K562 (cell line): ENCODE results near the gene SUMO3. TPM values are rescaled to one million over a fixed set of nuclear protein-coding genes. Genes with fewer than 3 reads are reported as not detected.

Source experiments
- CREB1 ChIP-seq, 2 experiments: sonication (generic) in 1 of 2; formaldehyde crosslinking in 1 of 2; IDR thresholded peaks; 2 replicates each; pipeline versions ENCODE4 v1.6.1 to v1.8.0; 2012 to 2022; ENCODE audit warnings: inconsistent platforms in 1 of 2, mild to moderate bottlenecking in 1 of 2, missing genetic modification reagents in 1 of 2, moderate library complexity in 1 of 2
- CSDE1 ChIP-seq, 2 experiments: fragments of 450-650 bp; IDR thresholded peaks; 2 replicates each; pipeline ENCODE4 v1.6.1; 2016; ENCODE audit warnings: mild to moderate bottlenecking in 1 of 2
- HINFP ChIP-seq: fragments of 450-650 bp; conservative IDR thresholded peaks from 2 replicates; pipeline ENCODE4 v1.6.1; 2016; ENCODE audit warnings: missing genetic modification characterization, low read depth, mild to moderate bottlenecking, control low read depth, missing compliant biosample characterization
- HMG20B ChIP-seq: fragments of 250-450 bp; sonication (Bioruptor Pico); IDR thresholded peaks from 2 replicates; pipeline ENCODE4 v1.5.0; 2021; ENCODE audit warnings: mild to moderate bottlenecking
- HNRNPH1 ChIP-seq: fragments of 200-400 bp; formaldehyde crosslinking; optimal IDR thresholded peaks from 2 replicates; pipeline ENCODE3; 2017; ENCODE audit warnings: low read depth, mild to moderate bottlenecking, low read length, moderate library complexity
- IRF2 ChIP-seq: sonication (generic); formaldehyde crosslinking; IDR thresholded peaks from 2 replicates; pipeline ENCODE4 v1.8.1; 2022; ENCODE audit warnings: mild to moderate bottlenecking, missing genetic modification reagents
- KDM2B ChIP-seq: fragments of 250-450 bp; sonication (Bioruptor Pico); IDR thresholded peaks from 2 replicates; pipeline ENCODE4 v1.8.0; 2021; ENCODE audit warnings: mild to moderate bottlenecking, moderate library complexity
- KDM4B ChIP-seq, 2 experiments: fragments of 450-650 bp in 1 of 2; sonication (generic) in 1 of 2; IDR thresholded peaks; 2 replicates each; pipeline ENCODE4 v1.6.1; 2016 to 2017; ENCODE audit warnings: borderline replicate concordance in 2 of 2, antibody characterized with exemption in 1 of 2, low read depth in 1 of 2, mild to moderate bottlenecking in 1 of 2
- KDM5B ChIP-seq: fragments of 200-600 bp; sonication (generic); IDR thresholded peaks from 2 replicates; pipeline ENCODE4 v1.6.1; 2012; ENCODE audit warnings: low read depth, mild to moderate bottlenecking, moderate library complexity, low read length, control low read depth, inconsistent platforms; ENCODE audit not compliant: insufficient replicate concordance
- MCM2 ChIP-seq: fragments of 450-650 bp; IDR thresholded peaks from 2 replicates; pipeline ENCODE4 v1.6.1; 2017; ENCODE audit warnings: low read depth, mild to moderate bottlenecking
- MYC ChIP-seq, 2 experiments: fragments of 250-450 bp in 1 of 2; sonication (Bioruptor Pico) in 1 of 2; IDR thresholded peaks; 2 replicates each; pipeline versions ENCODE4 v1.5.1 to v1.6.1; 2012 to 2021; ENCODE audit warnings: low read depth in 2 of 2, borderline replicate concordance in 1 of 2, improper control_type of control experiment in 1 of 2, low read length in 1 of 2, mild to moderate bottlenecking in 1 of 2, moderate library complexity in 1 of 2
- NCOA4 ChIP-seq: fragments of 450-650 bp; IDR thresholded peaks from 2 replicates; pipeline ENCODE4 v1.6.1; 2018; ENCODE audit warnings: mild to moderate bottlenecking; ENCODE audit not compliant: partially characterized antibody
- NCOA6 ChIP-seq: fragments of 450-650 bp; IDR thresholded peaks from 2 replicates; pipeline ENCODE4 v1.6.1; 2017; ENCODE audit warnings: mild to moderate bottlenecking
- OTX1 ChIP-seq: fragments of 450-650 bp; formaldehyde crosslinking; IDR thresholded peaks from 2 replicates; pipeline ENCODE4 v1.4.0; 2022; ENCODE audit warnings: mild to moderate bottlenecking
- POU5F1 ChIP-seq: fragments of 150-350 bp; IDR thresholded peaks from 2 replicates; pipeline ENCODE4 v1.6.1; 2014; ENCODE audit warnings: borderline replicate concordance, low read length, low read depth, mild to moderate bottlenecking; ENCODE audit not compliant: partially characterized antibody
- PREB ChIP-seq: sonication (generic); formaldehyde crosslinking; IDR thresholded peaks from 2 replicates; pipeline ENCODE4 v1.8.1; 2023; ENCODE audit warnings: mild to moderate bottlenecking, missing genetic modification reagents
- RBM22 ChIP-seq: fragments of 200-400 bp; formaldehyde crosslinking; IDR thresholded peaks from 2 replicates; pipeline ENCODE4 v1.6.1; 2018; ENCODE audit warnings: low read length, low read depth; ENCODE audit not compliant: poor library complexity, severe bottlenecking
- TBP ChIP-seq: optimal IDR thresholded peaks from 2 replicates; pipeline ENCODE3; 2011; ENCODE audit warnings: low read depth, low read length, improper control_type of control experiment
- TCF7L2 ChIP-seq: fragments of 150-350 bp; IDR thresholded peaks from 2 replicates; pipeline ENCODE4 v1.6.1; 2016; ENCODE audit warnings: low read depth, mild to moderate bottlenecking, low read length, moderate library complexity
- TOE1 ChIP-seq, 2 experiments: fragments of 450-650 bp in 1 of 2; sonication (generic) in 1 of 2; formaldehyde crosslinking in 1 of 2; IDR thresholded peaks; 2 replicates each; pipeline versions ENCODE4 v1.7.1 to v1.8.0; 2016 to 2022; ENCODE audit warnings: borderline replicate concordance in 2 of 2, mild to moderate bottlenecking in 2 of 2, antibody characterized with exemption in 1 of 2, inconsistent platforms in 1 of 2, low read depth in 1 of 2, missing genetic modification reagents in 1 of 2, moderate library complexity in 1 of 2
- ZBED1 ChIP-seq: IDR thresholded peaks from 2 replicates; pipeline ENCODE4 v1.6.1; 2014
- ZNF3 ChIP-seq: fragments of 250-450 bp; sonication (Bioruptor Pico); IDR thresholded peaks from 2 replicates; pipeline ENCODE4 v1.5.0; 2021; ENCODE audit warnings: mild to moderate bottlenecking, moderate library complexity
- ZNF586 ChIP-seq: fragments of 450-650 bp; formaldehyde crosslinking; conservative IDR thresholded peaks from 2 replicates; pipeline ENCODE4 v1.4.0; 2020; ENCODE audit warnings: mild to moderate bottlenecking, moderate library complexity
- ZNF644 ChIP-seq: fragments of 200-800 bp; sonication (Bioruptor generic); IDR thresholded peaks from 2 replicates; pipeline ENCODE4 v1.6.1; 2016; ENCODE audit warnings: low read depth, missing genetic modification characterization, missing compliant biosample characterization
- ZNF75A ChIP-seq: fragments of 450-650 bp; formaldehyde crosslinking; IDR thresholded peaks from 2 replicates; pipeline ENCODE4 v1.4.0; 2020; ENCODE audit warnings: mild to moderate bottlenecking
- ZZZ3 ChIP-seq: fragments of 450-650 bp; IDR thresholded peaks from 2 replicates; pipeline ENCODE4 v1.6.1; 2016; ENCODE audit warnings: antibody characterized with exemption, mild to moderate bottlenecking, moderate library complexity
- polyA plus RNA-seq, 8 experiments: library from polyadenylated mRNA; depleted of rRNA in 4 of 8; stranded (reverse) in 5 of 8; unstranded in 3 of 8; fragments of >200 nt; fragmentation: Nextera tagmentation in 2 of 8; fragmentation: Illumina TruSeq in 1 of 8; extraction: Ambion mirVana in 2 of 8; extraction: Trizol in 1 of 8; gene quantifications; 2 replicates each; pipeline versions ENCODE4 v1.2.1 to v1.2.3, GENCODE V29; 2011 to 2014; ENCODE audit warnings: inconsistent platforms in 1 of 8, missing spikeins in 1 of 8
- total RNA-seq, 7 experiments: library from RNA; depleted of rRNA in 6 of 7; stranded (reverse); fragments of >200 nt in 6 of 7; fragmentation: Illumina TruSeq in 2 of 7; extraction: Trizol in 2 of 7; gene quantifications; 2 replicates each; pipeline versions ENCODE4 v1.2.1 to v1.2.3, GENCODE V29; 2011 to 2021; ENCODE audit warnings: low replicate concordance in 1 of 7

SUMO3 gene
- total and polyA plus RNA-seq, 9 of the 15 experiments (the other 6 are each of a cell fraction or from before 2014, with no cell fraction given): 13.9 to 143 (median 113) TPM

GRCh38 chr21:44854664-44855446, 37.0 kb upstream of the SUMO3 start (continued):
- TF ChIP-seq HINFP (tag) (peak; percentile 37; the same call in 1 of the 2 replicates), NCOA6 (no peak; the same call in 1 of the 2 replicates), ZNF3 (CRISPR knock-in tag) (no peak), KDM2B (CRISPR knock-in tag) (no peak; the same call in 1 of the 2 replicates), ZNF586 (CRISPR knock-in tag) (no peak), PREB (CRISPR knock-in tag) (no peak), CSDE1 (IDR thresholded peaks at IDR 0.05) (no peak), TOE1 (IDR thresholded peaks at IDR 0.05; ENCODE audit: borderline replicate concordance) (peak; percentile 79), TOE1 (CRISPR knock-in tag; IDR thresholded peaks at IDR 0.05; ENCODE audit: borderline replicate concordance, low read depth) (peak; percentile 64; the same call in 1 of the 2 replicates), MCM2 (no peak), CREB1 (IDR thresholded peaks at IDR 0.05) (peak; percentile 71), CREB1 (CRISPR knock-in tag; IDR thresholded peaks at IDR 0.05) (no peak), ZNF75A (CRISPR knock-in tag) (no peak), RBM22 (no peak), ZZZ3 (no peak), OTX1 (CRISPR knock-in tag) (no peak), TCF7L2 (no peak), KDM5B (no peak), HNRNPH1 (no peak), ZBED1 (peak; percentile 94; the same call in 1 of the 2 replicates), KDM4B (IDR thresholded peaks at IDR 0.05; ENCODE audit: borderline replicate concordance in 2 of 2, low read depth in 1 of 2) (peak in 1 of 2 experiments; percentile 52; a peak in 1 of 4 replicates), TBP (no peak), HMG20B (CRISPR knock-in tag) (no peak), MYC (IDR thresholded peaks at IDR 0.05; ENCODE audit: low read depth, low read length) (peak; percentile 81), MYC (CRISPR knock-in tag; IDR thresholded peaks at IDR 0.05; ENCODE audit: borderline replicate concordance, low read depth) (no peak; the same call in none of the 2 replicates), IRF2 (CRISPR knock-in tag) (no peak), POU5F1 (no peak), ZNF644 (peak; percentile 98), NCOA4 (no peak)
